GM21515 (cell line): Measurements from ENCODE around the gene CCDC187.

Source experiments
- ATAC-seq: cut with Tn5 transposase; IDR thresholded peaks from one replicate; pipeline ENCODE4 v1.9.1; 2021; ENCODE audit not compliant: unreplicated experiment

CCDC187 gene

DNA sequence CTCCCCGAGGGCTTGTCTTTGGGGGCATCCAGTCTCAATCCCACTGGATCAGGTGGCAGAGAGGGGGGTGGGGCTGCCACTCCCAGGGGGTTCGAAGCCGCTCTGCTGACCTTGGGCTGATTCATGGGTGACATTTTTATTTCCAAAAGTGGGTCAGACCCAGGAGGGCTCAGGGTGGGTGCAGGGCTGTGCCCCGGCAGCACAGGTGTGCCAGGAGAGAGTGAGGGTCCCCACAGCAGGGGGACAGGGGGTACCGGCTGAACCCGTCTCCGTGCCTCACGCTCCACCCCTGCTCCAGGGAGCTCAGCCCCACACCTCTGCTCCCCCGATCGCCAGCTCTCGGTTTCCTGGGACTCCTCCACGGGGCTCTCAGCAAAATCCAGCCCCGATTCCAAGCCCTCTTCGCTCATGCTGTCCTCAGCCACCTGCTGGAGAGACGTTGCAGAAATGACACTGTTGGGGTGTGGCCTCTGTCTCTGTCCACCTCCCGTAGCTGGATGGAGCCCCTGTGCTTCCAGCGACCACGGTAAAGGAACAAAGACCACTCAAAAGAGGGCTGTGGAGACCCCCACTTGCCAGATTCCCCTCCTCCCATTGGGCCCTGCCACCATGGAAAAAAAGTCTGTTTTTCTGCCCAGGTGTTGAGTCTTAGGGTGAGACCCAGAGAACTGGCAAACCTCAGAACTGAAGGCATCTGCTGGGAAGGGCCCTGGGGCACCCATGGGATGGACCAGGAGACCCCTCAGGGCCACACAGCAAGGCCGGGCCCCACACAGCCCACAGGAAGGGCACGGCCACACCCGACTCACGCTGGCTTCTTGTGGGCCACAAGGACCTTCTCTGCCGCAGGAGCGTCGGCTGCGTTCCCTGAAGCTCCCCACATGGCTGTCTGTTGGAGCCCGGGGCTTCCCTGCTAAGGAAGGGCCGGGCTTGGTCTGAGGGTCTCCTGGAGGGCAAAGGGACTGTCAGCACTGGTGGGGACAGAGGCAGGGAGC lies 47.7 kb downstream of the CCDC187 start:
- no peak for ATAC-seq

DNA sequence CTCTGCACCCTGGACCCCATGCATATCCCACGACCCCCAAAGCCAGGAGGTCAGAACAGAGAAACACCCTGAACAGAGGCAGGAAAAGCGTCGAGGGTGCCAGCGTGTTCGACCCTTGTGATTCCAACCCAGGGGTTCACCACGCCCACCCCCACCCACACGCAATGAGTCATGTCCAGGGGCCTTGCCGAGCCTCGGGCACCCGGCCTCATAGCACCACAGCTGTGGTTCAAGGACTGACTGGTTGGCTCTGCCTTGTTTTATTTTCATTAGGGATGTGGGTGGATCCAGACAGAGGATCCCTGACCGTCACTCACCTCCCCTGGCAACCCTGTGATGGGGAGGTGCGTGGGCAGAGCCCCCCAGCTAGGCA lies 48.7 kb downstream of the CCDC187 start:
- no peak for ATAC-seq

DNA sequence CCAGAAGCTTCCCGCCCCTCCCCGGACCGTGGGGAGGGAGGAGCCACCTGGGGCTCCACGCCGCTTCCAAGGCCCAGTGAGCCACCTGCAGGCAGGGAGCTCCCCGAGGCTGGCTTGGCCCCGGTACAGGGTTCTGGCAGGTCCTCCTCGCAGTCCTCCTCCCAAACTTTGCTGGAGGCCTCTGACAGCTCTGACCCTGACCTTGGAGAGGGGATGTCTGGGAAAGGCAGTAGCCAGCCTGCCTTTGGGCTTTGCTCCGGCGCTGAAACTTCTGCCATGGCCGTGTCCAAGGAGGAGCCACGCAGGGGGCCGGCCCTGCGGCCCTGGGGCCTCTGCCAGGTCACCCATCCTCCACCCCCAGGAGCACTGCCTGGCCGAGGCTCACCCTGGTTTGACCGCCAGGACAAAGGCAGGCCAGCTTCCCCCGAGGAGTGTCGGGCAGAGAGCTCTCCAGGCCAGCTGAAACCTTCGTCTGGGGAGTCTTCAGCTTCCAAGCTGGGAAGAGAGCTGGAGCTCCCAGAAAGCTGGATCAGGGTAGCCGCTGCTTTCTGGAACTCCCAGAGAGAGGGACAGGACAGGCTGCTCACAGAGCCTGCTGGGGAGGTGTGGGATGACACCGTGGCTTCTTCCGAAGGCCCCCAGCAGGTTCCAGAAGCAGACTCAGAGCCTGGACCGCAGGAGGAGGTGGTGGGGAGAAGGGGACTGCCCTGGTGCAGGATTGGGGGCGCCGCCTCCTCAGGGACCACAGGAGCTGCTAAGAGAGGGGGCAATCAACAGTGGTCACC lies 49.3 kb downstream of the CCDC187 start:
- ATAC-seq: no peak

DNA sequence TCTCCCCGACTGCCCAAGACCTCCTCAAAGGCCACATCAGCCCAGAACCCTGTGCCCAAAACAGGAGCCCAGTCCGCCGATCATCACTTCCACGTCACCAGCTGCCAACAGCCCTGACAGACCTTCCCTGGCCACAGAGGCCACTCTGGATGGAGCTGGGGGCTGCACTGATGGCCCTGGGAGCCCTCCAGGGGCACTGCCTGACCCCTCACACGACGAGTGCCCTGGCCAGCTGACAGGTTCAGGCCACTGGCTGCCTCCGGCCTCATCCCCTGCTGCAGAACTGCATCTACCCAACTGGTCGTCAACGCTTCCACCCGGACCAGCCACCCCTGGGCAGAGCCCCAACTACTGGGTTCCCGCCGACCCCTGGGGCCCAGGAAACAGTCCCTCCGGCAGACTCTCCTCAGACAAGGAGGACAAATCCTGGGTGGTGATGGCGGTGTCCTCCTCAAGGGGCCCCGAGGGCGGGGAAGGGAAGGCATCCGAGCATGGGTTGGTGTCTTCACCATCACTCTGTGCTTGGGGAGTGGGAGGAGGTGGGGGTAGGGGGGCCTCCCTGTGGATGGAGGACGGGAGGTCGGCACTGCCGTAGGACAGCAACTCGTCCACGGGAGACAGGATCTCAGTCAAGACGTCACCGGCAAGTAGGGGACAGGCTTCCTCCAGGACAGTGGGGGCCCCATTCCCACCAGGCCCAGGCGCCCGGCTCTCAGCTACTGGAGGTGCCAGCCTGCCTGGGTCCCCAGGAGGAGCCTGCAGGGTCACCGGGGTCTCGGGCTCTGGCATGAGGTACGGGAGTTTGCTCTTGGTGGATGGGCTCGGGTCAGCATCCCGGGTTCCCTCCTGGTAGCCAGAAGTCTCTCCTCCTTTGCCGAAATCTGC lies 50.4 kb downstream of the CCDC187 start:
- no peak for ATAC-seq

DNA sequence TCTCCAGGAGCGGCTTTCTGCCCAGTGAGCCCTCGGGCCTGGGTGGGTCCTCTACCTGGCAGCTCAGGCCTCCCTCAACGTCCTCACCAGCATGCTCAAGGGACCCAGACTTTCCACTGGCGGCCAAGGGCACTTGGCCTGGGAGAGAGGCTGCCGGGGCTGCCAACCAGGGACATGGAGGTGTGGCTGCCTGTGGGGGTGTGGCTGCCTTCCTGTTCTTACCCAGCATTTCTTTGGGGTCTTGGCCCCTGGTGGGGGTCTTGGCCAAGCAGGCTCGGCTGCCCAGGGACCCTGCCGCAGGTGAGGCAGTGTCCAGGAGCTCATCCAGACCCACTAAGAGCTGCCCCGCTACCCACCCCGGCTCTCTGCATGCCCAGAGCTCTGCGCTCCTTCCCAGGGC lies 51.0 kb downstream of the CCDC187 start:
- ATAC-seq: no peak

DNA sequence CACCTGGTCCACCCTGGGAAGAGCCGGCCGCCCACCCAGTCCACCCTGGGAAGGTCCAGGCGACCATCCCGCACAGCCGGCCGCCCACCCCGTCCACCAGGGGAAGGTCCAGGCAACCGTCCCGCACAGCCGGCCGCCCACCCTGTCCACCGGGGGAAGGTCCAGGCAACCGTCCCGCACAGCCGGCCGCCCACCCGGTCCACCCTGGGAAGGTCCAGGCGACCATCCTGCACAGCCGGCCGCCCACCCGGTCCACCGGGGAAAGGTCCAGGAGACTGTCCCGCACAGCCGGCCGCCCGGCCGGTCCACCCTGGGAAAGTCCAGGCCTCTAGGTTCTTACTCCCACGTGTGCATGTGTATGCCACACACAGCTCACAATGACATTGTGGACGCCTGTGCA lies 51.6 kb downstream of the CCDC187 start:
- no peak for ATAC-seq

DNA sequence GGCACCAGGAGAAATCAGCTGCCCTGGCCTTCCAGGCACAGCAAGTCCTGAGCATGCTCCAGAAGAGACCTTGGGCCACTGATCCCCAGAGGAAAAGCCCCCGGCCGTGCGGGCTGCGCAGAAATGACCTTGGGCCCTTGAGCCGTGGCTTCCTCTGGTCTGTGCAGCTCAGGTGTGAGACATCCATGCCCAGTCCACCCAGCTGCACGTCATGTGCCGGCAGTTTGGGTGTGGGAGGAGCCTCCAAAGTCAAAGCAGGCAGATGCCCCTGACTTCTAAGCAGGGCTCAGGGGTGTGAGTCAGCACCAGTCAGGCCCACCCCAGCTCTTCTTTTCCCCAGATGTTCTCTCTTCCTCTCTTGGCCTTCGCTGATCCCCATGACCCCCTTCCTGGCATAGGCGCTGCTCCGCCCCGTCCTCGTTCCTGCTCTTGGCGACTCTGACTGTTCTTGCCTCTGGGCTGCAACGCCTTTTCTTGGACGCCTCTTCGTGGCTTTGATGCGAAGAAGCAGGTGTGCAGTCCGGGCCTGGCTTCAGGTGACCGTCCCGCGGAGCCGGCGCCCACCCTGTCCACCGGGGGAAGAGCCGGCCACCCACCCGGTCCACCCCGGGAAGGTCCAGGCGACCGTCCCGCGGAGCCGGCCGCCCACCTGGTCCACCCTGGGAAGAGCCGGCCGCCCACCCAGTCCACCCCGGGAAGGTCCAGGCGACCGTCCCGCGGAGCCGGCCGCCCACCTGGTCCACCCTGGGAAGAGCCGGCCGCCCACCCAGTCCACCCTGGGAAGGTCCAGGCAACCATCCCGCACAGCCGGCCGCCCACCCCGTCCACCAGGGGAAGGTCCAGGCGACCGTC lies 52.4 kb downstream of the CCDC187 start:
- ATAC-seq: no peak

DNA sequence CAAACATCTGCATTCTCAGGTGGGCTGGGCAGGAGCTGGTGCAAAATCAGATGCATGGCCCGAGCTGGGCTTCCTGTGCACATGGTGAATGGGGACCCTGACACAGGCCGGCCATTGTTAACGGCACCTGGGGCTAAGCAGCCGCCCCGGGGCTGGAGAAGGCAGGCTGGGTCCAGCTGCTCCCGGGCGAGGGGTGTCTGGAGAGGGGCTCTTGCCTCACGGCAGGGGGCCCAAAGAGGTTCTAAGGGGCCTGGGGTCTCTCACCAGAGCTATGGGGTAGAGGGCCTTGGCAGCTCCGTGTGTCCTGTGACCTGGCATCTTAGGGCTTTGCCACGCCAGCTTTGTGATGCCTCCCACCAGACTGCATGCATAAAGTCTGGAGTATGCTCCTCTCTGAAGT lies 53.2 kb downstream of the CCDC187 start:
- no peak for ATAC-seq

DNA sequence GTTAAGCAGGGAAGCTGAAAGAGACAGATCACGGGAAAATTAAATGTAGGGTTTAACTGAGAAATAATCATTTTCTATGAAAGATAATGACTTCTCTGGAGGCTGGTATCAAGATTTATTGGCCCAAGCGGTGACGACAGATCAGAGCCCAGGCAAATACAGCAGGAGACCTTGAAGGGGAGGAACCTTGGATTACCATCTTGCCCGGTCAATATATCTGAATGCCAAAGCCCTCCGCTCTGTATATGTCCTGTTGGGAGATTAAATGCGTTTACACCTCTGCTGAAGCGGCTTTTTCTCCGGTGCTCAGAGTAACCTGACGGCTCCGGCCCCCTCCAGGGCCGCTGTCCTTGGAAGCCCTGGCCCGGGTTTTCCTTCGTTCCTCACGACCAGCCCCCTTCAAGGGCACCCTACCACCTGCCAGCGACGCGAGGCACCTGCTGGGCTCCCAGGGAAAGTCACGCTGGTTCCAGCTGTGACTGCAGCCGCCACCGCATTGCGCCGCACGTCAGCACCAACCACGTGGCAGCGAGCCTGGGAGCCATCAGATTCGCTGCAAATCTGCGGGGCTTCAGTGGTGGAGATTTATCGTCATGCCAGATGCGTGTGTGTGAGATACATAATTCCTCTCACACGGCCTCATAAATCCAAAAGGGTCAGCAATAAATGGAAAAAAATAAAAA lies 53.9 kb downstream of the CCDC187 start:
- ATAC-seq: no peak

DNA sequence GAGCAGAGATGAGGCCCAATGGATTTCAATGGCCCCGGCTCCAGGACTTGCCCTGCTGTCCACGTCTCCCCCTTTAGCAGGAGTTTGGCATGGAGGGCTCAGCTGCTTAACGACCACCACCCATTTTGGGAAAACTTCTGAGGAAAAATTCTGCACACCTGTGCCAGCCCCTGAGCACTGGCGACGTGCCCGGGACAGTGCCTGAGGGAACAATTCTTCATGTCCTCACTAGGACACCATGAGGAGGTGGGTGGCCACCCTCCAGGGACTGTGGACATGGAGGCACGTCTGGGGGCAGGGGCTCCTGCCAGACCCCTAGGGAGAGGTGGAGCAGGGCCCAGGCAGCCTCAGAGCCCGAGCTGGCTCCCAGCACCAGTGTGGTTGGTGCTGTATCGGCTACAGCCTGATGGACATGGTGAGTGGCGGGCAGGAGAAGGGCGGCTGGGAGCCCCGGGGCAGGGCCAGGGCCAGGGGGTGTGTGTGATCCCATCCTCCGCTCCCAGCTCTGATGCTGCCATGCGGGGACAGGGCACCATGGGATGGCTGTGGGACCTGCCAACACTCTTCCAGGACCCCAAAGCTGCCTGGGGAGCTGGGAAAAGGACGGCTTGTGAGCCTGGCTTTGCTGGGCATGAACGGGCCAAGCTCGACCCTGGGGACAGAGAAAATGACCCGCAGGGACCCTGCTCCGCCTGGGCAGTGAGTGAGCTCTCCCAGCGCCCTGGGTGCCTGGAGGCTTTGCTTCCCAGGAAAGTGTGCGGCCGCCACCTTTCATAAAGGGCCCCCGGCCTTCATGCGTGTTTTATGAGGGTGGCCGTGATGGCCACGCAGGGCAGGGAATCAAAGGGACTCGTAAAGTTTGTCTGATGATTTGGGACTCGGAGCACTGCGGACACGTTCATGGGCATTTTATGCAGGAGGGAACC lies 54.7 kb downstream of the CCDC187 start:
- ATAC-seq: no peak

DNA sequence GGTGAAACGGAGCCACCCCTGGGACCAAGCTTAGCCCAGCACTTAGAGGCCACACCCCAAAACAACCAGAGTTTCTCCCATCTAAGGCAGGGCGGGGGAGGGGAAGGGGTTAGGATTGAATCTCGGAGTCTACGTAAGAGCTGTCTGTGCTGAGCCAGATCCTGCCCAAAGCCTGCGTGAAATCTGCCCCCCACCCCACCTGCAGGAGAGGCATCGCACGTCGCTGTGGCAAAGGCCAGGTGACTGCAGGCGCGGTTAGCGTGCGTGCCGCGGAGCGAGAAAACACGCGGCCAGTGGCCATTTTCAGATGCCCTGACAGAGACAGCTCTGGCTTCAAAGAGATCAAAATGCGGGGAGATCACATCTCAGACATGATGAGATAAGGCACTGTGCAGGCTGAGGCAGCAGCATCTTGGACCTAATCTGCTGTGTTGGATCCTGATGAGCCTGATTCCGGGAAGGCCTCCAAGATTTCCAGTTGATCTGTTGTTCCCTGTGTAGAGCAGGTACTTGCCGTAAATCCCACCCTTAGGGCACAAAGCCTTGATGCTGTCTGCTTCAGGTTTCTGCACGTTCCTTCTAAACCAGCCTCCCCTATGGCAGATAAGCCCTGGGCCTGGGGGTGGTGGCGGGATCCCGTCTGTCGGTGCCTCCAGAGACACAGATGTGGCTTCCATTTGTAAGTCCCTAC lies 55.8 kb downstream of the CCDC187 start:
- no peak for ATAC-seq

DNA sequence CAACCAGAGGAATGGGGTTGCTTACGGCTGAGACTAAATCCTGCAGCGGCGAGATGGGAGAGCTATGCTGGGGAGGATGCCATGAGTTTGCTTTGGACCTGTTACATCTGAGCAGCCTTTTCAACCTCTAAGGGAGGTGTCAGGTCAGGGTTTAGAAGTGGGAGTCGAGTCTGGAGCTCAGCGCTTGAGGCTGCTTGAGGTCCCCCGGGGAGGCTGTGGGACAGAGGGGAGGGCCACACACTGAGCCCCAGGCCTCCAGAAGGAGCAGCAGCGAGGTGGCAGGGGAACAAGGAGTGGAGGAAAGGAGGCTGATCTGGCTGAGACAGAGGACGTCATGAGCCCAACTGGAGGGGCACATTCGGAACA lies 56.4 kb downstream of the CCDC187 start:
- no peak for ATAC-seq

DNA sequence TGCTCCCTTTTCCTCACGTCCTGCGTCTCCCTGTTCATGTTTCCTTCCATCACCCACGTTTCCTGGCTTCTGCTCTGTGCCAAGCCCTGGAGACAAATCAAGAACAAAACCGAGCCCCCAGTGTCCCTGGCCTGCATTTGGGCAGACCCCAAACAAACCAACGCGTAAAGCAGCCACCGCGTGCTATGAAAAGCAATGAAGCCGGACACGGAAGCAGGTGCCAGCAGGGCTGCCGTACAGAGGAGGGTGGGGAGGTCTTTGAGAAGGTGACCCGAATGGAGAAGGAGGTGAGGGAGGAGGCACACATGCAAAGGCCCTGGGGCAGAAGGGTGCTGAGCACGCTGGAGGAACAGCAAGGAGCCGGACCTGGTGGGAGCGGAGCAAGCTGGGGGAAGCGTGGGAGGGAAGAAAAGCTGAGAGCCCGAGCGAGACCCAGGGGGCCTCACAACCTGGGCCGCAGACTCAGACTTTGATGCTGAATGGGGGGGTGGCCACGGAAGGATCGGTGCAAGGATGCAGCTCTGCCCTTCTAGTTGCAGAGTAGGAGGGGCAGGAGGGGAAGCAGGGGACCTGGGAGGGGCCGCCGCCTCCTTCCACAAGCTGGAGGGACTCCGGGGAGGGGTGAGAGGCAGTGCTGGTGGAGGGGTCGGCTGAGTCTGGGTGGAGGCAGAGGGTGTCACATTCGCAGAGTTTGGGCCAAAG lies 56.9 kb downstream of the CCDC187 start:
- ATAC-seq: no peak

DNA sequence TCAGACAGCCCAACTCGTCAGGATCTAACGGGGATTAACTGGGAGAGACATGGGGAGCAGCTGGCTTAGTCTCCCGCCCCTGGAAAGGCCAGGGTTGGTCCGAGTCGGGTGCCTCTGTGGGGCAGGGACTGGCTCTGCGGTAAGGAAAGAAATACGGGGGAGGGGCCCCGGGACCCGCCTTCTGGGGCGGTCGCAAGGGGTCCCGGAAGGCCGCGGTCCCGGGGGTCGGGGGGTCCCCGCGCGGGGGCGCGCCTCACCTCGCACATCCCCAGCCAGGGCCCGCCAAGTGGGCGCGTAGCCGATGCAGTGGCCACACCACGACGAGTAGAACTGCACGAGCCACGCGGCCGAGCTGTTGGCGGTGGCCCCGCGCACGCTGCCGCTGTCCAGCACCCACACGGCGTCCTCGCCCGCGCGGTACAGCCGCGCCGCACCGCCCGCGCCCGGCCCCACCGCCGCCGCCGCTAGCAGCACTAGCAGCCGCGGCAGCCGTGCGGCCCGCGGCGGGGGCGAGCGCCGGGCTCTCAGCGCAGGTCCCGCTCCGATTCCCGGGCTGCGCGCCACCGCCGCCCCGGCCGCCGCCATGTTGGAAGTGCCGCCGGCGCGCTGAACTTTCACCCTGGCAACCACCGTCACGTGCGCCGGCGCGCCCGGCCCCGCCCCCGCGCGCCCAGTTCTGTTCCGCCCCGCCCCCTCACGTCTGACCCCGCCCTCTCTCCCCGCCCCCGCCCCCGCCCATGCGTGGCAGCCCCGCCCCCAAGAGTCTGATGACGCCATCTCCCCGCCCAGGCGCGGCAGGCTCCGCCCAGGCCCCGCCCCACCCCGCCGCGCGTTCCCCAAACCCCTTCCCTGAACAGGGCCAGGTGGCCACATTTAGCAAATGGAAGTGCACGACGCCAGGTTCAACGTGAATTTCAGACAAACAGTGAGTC lies 58.4 kb downstream of the CCDC187 start, which contains the start of gene QSOX2:
Gene QSOX2 (minus strand): TSS at position 594 of the 932 bp plus-strand sequence. CDS start 9 bp downstream, at position 585.
- no peak for ATAC-seq

DNA sequence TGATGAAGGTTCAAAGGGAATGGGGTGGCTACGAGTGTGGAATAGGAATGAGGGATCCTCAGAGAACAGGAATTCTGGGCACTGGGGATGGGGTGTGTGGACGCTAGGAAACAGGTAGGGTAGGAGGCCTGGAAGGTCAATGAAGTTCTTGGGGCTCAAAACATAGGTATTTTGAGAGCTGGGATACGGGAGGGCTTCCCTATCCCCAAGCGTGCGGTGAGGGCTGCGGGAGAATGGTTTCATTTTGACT lies 59.0 kb downstream of the CCDC187 start:
- ATAC-seq: no peak

DNA sequence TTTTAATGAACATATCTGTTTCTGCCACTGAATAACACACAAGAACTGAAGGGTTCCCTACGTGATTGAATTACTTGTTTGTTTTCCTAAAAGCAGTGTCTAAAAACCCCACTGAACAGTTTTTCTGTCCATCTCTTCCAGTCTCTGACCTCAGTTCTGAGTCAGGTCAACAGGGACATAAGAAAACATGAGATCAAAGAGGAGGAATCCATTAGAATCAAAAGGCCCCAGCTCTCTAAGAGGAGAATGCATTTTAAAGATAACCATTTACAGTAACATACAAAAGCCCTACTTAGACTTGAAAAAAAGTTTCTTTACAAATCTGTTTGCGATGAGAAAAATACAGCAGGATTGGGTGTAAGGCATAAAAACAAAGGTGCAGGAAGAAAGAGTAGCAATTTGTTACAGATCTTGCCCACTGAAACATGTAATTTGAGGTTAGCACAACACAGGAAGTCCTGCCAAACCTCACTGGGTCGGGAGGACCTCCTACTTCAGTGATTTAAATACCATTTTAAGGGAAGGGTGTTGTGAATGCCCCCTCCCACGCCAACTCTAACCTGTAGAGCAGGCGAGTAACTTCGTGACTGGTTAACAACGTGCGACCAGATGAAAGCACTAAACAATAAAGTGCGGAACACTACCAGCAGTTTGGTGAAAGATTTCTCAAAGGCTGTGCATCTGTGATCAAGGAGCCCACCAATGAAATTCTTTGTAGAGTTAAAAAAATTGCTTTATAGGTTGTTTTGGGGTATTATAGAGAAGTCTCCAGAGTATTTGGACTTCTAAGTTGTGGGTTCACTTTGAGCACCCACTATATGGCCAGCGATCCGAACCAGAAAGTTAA lies 59.5 kb downstream of the CCDC187 start:
- ATAC-seq: no peak
